C1 segment of cervical spinal cord (tissue), 14 donors: ENCODE results near the gene BZW2.
A peak's percentile ranks its signal among the peaks of the same experiment; 100 is the strongest.

Source experiments
- DNase-seq, 14 donors: peaks; one replicate each; lab custom pipeline; 2025; lab: John Stamatoyannopoulos, UW

Gene BZW2

DNA sequence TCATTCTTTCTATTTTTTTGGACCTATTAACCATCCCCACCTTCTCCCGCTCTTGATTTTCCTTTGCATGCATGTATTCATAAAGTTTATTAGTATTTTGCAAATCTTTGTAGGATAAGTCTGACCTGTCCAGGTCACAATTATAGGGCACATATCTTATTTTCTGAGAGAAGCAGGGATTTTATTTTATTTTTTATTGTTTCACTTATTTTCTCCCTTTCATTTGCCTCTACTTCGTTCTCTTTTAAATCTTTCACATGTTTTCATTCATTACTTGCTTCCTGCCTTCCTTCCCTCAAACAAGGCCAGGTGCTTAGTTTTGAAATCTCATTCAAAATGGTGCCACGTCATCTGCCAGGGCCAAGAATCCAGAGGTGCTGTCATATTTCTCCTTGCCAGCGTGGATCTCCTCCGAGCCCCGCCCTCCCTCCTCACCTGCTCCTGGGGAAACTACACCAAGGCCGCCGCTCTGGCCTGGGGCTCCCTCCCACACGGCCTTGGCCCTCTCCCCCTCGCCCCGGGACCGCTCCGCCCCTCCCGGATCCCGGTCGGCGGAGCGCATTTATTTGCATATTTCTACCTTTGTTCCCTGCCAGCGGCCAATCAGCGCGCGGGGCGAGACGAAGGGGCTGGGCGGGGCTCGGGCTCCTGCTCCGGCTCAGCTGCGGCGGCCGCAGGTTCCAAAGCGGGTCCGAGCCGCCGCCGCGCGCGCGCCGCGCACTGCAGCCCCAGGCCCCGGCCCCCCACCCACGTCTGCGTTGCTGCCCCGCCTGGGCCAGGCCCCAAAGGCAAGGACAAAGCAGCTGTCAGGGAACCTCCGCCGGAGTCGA is 107.3 kb downstream of the BZW2 start, which contains the start of gene TSPAN13:
TSPAN13 (plus strand) TSS at position 654 of the 830 bp plus-strand sequence. CDS start 213 bp downstream, outside the sequence.
- peak in 6 of 14 donors; percentile 10 to 88 (median 24) for DNase-seq

DNA sequence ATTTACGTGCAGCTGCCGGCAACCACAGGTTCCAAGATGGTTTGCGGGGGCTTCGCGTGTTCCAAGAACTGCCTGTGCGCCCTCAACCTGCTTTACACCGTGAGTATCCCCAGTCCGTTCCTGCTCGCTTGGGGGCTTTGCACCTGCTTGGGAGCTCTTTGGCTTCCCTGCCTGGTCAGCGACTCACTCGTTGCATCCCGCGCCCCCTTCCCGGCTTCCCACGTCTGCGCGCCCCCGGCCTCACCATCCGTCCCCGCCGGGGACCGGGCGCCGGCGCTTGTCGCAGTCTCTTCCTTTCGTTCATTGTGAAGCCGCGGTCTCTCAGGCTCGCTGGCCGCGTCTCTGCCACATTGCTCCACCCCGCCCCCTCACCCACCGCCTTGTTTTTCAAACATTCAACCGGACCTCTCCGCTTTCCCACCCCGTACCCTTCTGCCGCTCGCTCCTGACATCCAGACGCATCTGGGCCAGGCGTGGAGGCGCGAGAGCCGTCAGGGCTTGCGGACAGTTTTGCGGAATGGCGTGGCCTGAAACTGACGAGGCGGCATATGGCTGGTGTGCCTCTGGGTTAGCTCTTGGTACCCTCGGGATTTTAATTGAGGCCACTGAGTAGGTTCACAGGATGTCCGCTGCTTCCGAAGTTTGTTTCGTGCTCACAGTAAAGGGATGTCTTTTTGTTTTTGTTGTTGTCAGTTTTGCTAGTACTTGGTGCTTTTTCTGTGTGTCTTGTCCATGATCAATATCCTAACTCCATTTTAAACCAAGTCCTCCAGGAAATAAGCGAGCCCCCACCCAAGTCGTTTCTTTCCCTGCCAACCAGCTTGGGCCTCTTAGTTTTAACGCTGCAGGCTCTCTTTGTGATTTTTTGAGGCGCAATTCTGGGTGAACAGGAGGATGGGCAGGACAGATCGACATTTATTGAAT is 108.2 kb downstream of the BZW2 start:
- peak in 3 of 14 donors; percentile 18 to 64 (median 40) for DNase-seq

DNA sequence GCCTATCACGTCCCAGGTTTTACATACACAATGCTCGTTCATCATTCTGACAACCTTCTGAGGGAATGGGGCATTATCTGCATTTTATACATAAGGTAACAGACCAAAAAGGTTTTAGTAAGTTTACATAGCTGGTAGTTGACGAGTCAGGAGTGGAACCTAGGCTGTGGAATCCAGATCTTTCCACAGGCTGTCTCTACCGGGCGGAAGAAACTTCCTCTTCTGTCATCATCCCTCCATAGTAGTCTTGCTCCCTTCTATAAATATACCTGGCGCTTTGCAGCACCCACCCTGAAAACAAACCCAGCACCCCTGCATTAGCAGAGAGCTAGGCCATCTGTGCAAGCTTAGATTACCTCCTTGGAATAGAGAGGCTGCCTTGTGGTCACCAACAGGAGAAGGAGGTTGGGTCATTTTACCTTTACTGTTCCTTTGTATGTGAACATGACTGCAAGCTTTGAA is 108.9 kb downstream of the BZW2 start:
- peak in 1 of 14 donors; percentile 58 for DNase-seq

DNA sequence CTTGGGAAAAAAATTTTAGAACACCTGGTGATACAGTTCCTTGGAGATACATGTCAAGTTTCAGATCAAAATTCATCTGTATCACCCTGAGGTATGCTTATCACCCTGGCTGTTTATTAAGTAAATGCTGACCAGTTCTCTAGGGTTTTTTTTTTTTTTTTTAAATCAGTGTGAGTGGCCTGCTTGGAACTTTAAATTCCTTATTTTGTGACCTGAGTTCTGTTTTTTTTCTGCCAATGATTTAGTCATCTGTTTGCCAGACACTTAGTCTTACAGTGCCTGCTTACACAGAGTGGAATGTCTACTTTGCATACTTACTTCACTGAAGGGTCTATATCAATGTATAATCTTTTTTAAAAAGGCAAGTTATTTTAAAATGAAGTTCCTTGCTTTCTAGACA is 109.4 kb downstream of the BZW2 start:
- DNase-seq, result no peak
